Hypothalamus (tissue), 51 donors: ENCODE data around the gene FBXO5.
"Not testable (repeated sequence)": the region's sequence is repeated elsewhere in the genome, so short reads cannot be mapped to it uniquely, and the experiment has no call there.

ENCODE experiments used
- DNase-seq, 51 donors: peaks; one replicate each; lab custom pipeline; 2025; lab: John Stamatoyannopoulos, UW

Gene FBXO5

GRCh38 chr6:152993847-152994246 is 11.0 kb upstream of the FBXO5 start:
- DNase-seq = no peak

- DNase-seq = no peak
These were observed 10.6 kb upstream of the FBXO5 start for GRCh38 chr6:152993431-152993830.

GRCh38 chr6:152986978-152987377 is 4.1 kb upstream of the FBXO5 start:
- DNase-seq = no peak

- not testable (repeated sequence) for DNase-seq
These were observed 2.5 kb upstream of the FBXO5 start for GRCh38 chr6:152985300-152985699.

- DNase-seq = no peak
These were observed 1.7 kb upstream of the FBXO5 start for GRCh38 chr6:152984513-152984872.

- DNase-seq = peak in 39 of 51 donors; percentile 6 to 95 (median 66)
These were observed 1.0 kb upstream of the FBXO5 start for GRCh38 chr6:152983637-152984512.

- peak in 7 of 51 donors; percentile 22 to 57 (median 33) for DNase-seq
These were observed 595 bp downstream of the FBXO5 start for GRCh38 chr6:152981989-152982903.

- DNase-seq = no peak
These were observed 1.6 kb downstream of the FBXO5 start for GRCh38 chr6:152981219-152981618.

GRCh38 chr6:152980656-152981055 is 2.2 kb downstream of the FBXO5 start:
- no peak for DNase-seq

GRCh38 chr6:152979116-152979515 is 3.7 kb downstream of the FBXO5 start:
- no peak for DNase-seq

GRCh38 chr6:152978058-152978457 is 4.8 kb downstream of the FBXO5 start:
- no peak for DNase-seq

GRCh38 chr6:152977556-152977955 is 5.3 kb downstream of the FBXO5 start:
- no peak for DNase-seq

- no peak for DNase-seq
These were observed 6.1 kb downstream of the FBXO5 start for GRCh38 chr6:152976749-152977148.

GRCh38 chr6:152975204-152975915 is 7.5 kb downstream of the FBXO5 start:
- DNase-seq = no peak

GRCh38 chr6:152973916-152974315 is 8.9 kb downstream of the FBXO5 start:
- DNase-seq = no peak

- no peak for DNase-seq
These were observed 13.0 kb downstream of the FBXO5 start for GRCh38 chr6:152969688-152970418.

GRCh38 chr6:152966168-152966894 is 16.5 kb downstream of the FBXO5 start:
- DNase-seq = not testable (repeated sequence)

GRCh38 chr6:152959333-152959732 is 23.5 kb downstream of the FBXO5 start:
- DNase-seq = no peak

GRCh38 chr6:152957796-152958195 is 25.0 kb downstream of the FBXO5 start:
- DNase-seq = no peak

- DNase-seq = no peak
These were observed 28.4 kb downstream of the FBXO5 start for GRCh38 chr6:152954443-152954842.
